NCI-H510A (cell line): ENCODE results near the gene IFT25.

Experiments
- DNase-seq: peaks from one replicate; lab custom pipeline; 2025; lab: John Stamatoyannopoulos, UW

IFT25 gene

DNA sequence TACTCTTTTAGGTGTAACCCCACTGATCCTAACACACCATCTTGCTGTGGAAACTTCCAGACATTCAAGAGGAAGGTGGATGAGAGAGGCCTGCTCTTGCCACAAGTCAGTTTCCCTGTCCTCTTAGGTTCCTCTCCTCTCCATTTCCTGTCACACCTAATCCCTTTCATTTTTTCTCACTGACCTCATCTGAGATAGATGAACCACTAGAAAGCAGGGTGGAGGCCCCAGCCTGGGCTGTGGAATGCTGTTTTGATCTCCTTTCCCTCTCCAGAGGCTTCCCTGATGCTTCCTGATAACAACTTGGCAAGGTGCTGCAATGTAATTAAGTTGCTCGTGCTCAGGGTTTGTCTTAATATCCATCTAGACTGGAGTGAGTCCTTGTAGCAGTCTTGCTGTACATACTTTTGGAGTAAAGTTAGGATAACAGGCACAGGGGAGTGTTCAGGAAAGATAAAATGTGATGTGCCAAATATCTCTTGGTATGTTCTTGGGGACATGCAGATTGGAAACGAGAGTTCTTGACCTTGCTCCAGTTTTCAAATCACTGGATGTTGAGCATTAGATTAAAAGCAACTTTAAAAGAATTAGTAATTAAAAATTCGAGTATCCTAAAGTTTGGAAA lies 11.8 kb upstream of the IFT25 start:
- no peak for DNase-seq

GRCh38 chr1:53956308-53957168 lies 11.0 kb upstream of the IFT25 start:
- DNase-seq, result peak; percentile 36

GRCh38 chr1:53954128-53954527 lies 8.6 kb upstream of the IFT25 start:
- no peak for DNase-seq

DNA sequence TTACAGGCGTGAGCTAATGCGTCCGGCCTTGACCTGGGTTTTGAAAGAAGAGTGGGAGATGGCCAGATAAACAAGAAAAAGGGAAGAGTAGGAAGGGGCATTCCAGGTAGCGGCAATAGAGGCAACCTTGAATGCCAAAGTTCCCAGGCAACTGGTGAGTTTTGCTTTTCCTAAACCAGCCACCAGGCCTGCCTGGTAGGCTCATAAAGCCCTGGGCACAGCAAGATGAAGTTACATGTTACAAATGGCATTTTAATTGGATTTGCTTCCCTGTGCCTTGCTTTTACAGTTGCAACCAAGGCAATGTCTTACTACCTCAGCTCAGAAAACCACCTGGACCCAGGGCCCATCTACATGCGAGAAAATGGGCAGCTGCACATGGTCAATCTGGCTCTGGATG lies 6.2 kb upstream of the IFT25 start:
- no peak for DNase-seq

DNA sequence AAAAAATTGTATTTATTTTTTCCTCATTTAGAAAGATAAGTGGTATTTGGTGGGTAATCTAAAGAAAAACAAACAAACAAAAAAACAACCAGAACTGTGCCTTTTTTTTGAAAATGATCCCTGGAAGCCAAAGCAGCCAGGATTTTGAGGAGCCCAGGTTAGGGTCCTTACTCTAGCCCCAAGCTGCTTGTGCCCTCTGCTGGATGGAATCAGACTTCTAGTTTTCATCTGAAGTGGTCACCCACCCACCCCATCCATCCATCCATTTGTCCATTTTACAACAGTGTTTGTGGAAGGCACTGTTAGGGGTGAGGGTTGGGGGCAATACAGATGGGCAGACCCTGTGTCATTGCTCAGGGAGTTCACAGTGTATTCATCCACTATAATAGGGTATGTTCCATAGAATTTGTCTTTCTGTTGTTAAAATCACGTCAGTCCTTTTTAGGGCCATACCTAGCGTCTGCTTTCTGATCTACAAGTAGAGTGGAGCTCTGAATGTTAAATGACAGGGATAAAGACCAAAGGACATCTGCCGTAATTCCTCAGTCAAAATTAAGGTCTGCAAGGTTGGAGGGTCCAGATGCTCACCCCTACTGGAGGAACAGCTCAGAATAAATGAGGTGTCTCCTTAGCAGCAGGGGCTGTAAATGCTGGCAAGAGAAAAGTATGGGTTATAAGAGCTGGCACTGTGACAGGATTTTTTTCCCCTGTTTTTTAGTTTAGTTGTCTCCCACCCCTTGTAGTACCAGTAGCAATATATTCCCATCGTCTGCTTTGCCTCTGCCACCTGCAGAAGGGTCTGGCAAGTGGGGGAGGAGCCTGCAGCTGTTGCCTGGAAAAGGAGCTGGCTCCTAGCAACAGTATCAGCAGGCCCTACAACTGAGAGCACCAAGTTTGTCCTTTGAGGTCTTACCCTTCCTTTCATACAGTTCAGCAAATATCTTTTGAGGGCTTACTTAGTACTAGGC lies 3.8 kb upstream of the IFT25 start:
- no peak for DNase-seq

DNA sequence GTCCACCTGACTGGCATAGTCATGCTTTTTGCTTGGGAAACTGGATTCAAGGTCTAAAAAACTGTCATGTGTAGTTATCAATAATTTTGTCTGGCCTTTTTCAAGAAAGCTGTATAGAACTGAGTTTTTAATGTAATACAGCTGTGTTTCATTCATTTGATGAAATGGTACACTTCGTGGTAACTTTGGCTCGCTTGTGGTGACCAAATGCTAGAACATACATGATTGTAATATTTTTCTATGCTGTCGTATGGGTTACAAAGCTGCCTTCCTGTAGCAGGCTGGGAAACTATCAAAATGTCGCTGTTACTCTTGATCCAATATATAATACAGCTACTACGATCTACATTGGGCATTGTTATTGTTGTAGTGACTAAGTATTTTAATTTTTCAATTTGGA lies 2.8 kb upstream of the IFT25 start:
- no peak for DNase-seq

GRCh38 chr1:53947172-53947907 lies 1.8 kb upstream of the IFT25 start:
- no peak for DNase-seq

- no peak for DNase-seq
Observed at GRCh38 chr1:53946252-53947171, 1.0 kb upstream of the IFT25 start, which contains the start of gene LRRC42. TSS of gene LRRC42 (plus strand) at chr1:53946350. CDS start at chr1:53952000, 5,650 bp downstream.

- DNase-seq, result no peak
Observed at GRCh38 chr1:53945183-53945432, 391 bp downstream of the IFT25 start.

- DNase-seq, result no peak
Observed at GRCh38 chr1:53944469-53945182, 873 bp downstream of the IFT25 start.

DNA sequence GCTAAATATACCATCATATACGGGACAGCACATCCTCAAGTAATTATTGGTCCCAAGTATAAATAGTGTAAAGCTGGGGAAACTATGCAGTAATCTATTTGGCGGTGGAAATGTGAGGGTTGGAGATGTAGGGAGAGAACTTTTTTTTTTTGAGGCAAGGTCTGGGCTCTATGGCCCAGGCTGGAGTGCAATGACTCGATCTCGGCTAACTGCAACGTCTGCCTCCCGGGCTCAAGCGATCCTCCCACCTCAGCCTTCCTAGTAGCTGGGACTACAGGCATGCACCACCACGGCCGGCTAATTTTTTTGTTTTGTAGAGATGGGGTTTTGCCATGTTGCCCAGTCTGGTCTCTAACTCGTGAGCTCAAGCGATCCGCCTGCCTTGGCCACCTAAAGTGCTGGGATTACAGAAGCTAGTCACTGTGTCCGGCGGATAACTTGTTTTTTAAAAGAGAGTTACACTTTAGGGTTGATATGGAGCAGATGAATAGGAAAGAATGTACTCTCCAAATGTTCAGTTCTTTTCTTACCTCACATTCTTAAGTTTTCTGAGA lies 1.9 kb downstream of the IFT25 start:
- no peak for DNase-seq

DNA sequence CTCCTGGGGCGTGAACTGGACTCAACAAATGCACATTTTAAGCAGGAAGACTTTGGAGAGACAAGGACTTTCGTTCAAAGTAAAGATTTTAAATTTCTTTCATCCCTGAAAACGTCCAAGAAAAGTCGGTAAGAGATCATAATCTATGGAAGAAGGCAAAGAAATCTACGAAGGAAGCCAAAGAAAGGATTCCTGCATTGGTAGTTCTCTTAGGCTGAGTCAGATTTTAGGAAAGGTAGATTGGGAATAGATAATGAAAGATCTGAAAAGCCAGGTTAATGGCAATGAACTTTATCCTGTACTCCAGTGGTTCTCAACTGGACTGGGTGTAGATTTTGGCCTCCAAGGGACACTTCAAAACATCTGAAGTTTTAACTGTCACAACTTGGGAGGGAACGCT lies 2.4 kb downstream of the IFT25 start:
- DNase-seq, result no peak

DNA sequence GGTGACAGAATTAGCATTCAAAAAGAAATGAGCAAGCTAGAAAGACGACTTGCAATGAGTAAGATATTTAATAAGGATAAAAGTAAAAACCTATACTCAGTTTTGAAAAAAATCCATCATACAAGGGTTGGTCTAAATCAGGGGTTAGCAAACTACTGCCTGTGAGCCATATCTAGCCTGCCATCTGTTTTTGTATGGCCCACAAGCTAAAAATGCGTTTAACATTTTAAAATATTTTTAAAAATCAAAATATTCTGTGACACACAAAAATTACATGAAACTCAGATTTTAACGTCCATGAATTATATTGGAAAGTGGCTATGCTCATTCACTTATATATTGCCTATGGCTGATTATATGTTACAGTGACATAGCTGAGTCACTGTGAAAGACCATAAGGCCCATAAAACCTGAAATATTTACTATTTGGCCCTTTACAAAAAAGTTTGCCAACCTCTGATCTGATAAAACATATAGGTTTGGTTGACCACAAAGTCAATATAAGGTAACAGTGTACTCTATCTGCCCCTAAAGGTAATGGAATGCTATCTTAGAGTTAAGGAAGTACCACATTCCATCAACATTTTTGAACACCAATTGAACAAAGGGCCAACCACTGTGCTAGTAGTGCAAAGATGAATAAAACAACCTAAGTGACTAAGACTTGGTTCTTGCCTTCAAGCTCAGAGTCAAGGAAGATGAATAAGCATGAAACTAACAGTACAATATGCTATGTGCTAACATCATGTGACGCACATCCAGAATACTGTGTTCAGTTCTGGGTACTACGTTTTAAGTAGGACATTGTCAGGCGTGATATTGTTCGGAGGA lies 3.2 kb downstream of the IFT25 start:
- DNase-seq, result no peak

- DNase-seq, result no peak
Observed at GRCh38 chr1:53938136-53938830, 7.2 kb downstream of the IFT25 start.

GRCh38 chr1:53936430-53936829 lies 9.1 kb downstream of the IFT25 start:
- DNase-seq, result no peak

- DNase-seq, result no peak
Observed at GRCh38 chr1:53934170-53934765, 11.2 kb downstream of the IFT25 start.

GRCh38 chr1:53931523-53931922 lies 14.0 kb downstream of the IFT25 start:
- no peak for DNase-seq

GRCh38 chr1:53930932-53931331 lies 14.6 kb downstream of the IFT25 start:
- no peak for DNase-seq
